ENCODE measurements around the gene LIFR.
A peak's percentile ranks its signal among the peaks of the same experiment; 100 is the strongest.

Gene LIFR

GRCh38 chr5:38506302-38506701 is 50.1 kb downstream of the LIFR start:
- DNase-seq, result no peak

- no peak for DNase-seq
Observed at GRCh38 chr5:38500573-38501260, 55.7 kb downstream of the LIFR start.

- no peak for DNase-seq
Observed at GRCh38 chr5:38497946-38498345, 58.5 kb downstream of the LIFR start.

- DNase-seq, result no peak
Observed at GRCh38 chr5:38494763-38495162, 61.7 kb downstream of the LIFR start.

GRCh38 chr5:38494175-38494574 is 62.3 kb downstream of the LIFR start:
- no peak for DNase-seq

GRCh38 chr5:38483805-38484398 is 72.5 kb downstream of the LIFR start:
- no peak for DNase-seq

- no peak for DNase-seq
Observed at GRCh38 chr5:38479315-38479904, 77.0 kb downstream of the LIFR start.

GRCh38 chr5:38478878-38479277 is 77.6 kb downstream of the LIFR start:
- DNase-seq, result no peak

- no peak for DNase-seq
Observed at GRCh38 chr5:38478166-38478565, 78.3 kb downstream of the LIFR start.

- no peak for DNase-seq
Observed at GRCh38 chr5:38473008-38473407, 83.4 kb downstream of the LIFR start.

GRCh38 chr5:38472541-38472940 is 83.9 kb downstream of the LIFR start:
- no peak for DNase-seq

GRCh38 chr5:38471709-38472108 is 84.7 kb downstream of the LIFR start:
- DNase-seq, result no peak

GRCh38 chr5:38469707-38470267 is 86.7 kb downstream of the LIFR start:
- DNase-seq, result no peak

- peak; percentile 87 for DNase-seq
Observed at GRCh38 chr5:38468978-38469706, 87.3 kb downstream of the LIFR start.

- peak; percentile 58 for DNase-seq
Observed at GRCh38 chr5:38468202-38468673, 88.2 kb downstream of the LIFR start.

GRCh38 chr5:38467353-38468040 is 88.9 kb downstream of the LIFR start:
- DNase-seq, result peak; percentile 89

GRCh38 chr5:38466424-38467189 is 89.8 kb downstream of the LIFR start:
- DNase-seq, result peak; percentile 69

GRCh38 chr5:38465702-38466423 is 90.6 kb downstream of the LIFR start:
- no peak for DNase-seq

- DNase-seq, result no peak
Observed at GRCh38 chr5:38465061-38465460, 91.4 kb downstream of the LIFR start.

GRCh38 chr5:38463634-38464521 is 92.6 kb downstream of the LIFR start:
- peak; percentile 77 for DNase-seq
